ENCODE results near the gene MAD2L1BP.
"Not testable (repeated sequence)": the region's sequence is repeated elsewhere in the genome, so short reads cannot be mapped to it uniquely, and the experiment has no call there.

MAD2L1BP gene

GRCh38 chr6:43639984-43640800 is 4.6 kb downstream of the MAD2L1BP start:
- H3K36me3 ChIP-seq (ENCODE audit: control insufficient read depth, insufficient read depth, low read length) = peaks cover 20% of the 10 kb centered on the region
- no peak overlapping the region for H3K27ac ChIP-seq (ENCODE audit: insufficient read depth, low read length, poor library complexity, severe bottlenecking)
- no peaks in the 10 kb centered on the region for H3K27me3 ChIP-seq (replicated peaks; ENCODE audit: control insufficient read depth, insufficient read depth, low read length, poor library complexity, severe bottlenecking)
- H3K9me3 ChIP-seq (ENCODE audit: control insufficient read depth, low read length) = no peaks in the 10 kb centered on the region
- H3K4me1 ChIP-seq (ENCODE audit: control insufficient read depth, insufficient read depth, low read length, poor library complexity, severe bottlenecking) = peaks cover 20% of the 10 kb centered on the region
- H3K4me3 ChIP-seq (ENCODE audit: insufficient read depth, low read depth, low read length, poor library complexity, severe bottlenecking) = no peak overlapping the region
- no peak for DNase-seq

- Histone ChIP-seq H3K27ac (ENCODE audit: insufficient read depth, low read length, poor library complexity, severe bottlenecking) (peak within 1 kb of the TSS; percentile 37), H3K36me3 (ENCODE audit: control insufficient read depth, insufficient read depth, low read length) (peaks cover 18% of the 10 kb centered on the region), H3K9me3 (ENCODE audit: control insufficient read depth, low read length) (no peaks in the 10 kb centered on the region), H3K4me3 (ENCODE audit: insufficient read depth, low read depth, low read length, poor library complexity, severe bottlenecking) (peak within 1 kb of the TSS; percentile 39), H3K27me3 (replicated peaks; ENCODE audit: control insufficient read depth, insufficient read depth, low read length, poor library complexity, severe bottlenecking) (no peaks in the 10 kb centered on the region), H3K4me1 (ENCODE audit: control insufficient read depth, insufficient read depth, low read length, poor library complexity, severe bottlenecking) (peaks cover 3% of the 10 kb centered on the region)
- peak; percentile 47 to 68 (median 59) for DNase-seq
Observed at GRCh38 chr6:43644940-43645612, 9.4 kb downstream of the MAD2L1BP start, which contains the start of gene RSPH9. RSPH9 (plus strand) TSS chr6:43645036; CDS start chr6:43645099, 63 bp downstream.

GRCh38 chr6:43645613-43645964 is 9.9 kb downstream of the MAD2L1BP start:
- peaks cover 13% of the 10 kb centered on the region for H3K36me3 ChIP-seq (ENCODE audit: control insufficient read depth, insufficient read depth, low read length)
- no peak for DNase-seq
- peak overlapping the region; percentile 39 for H3K4me3 ChIP-seq (ENCODE audit: insufficient read depth, low read depth, low read length, poor library complexity, severe bottlenecking)
- H3K27me3 ChIP-seq (replicated peaks; ENCODE audit: control insufficient read depth, insufficient read depth, low read length, poor library complexity, severe bottlenecking) = no peaks in the 10 kb centered on the region
- peak overlapping the region; percentile 22 for H3K27ac ChIP-seq (ENCODE audit: insufficient read depth, low read length, poor library complexity, severe bottlenecking)
- H3K4me1 ChIP-seq (ENCODE audit: control insufficient read depth, insufficient read depth, low read length, poor library complexity, severe bottlenecking) = peaks cover 3% of the 10 kb centered on the region
- no peaks in the 10 kb centered on the region for H3K9me3 ChIP-seq (ENCODE audit: control insufficient read depth, low read length)

- no peak for DNase-seq
- Histone ChIP-seq H3K4me1 (ENCODE audit: control insufficient read depth, insufficient read depth, low read length, poor library complexity, severe bottlenecking) (peaks cover 3% of the 10 kb centered on the region), H3K9me3 (ENCODE audit: control insufficient read depth, low read length) (no peaks in the 10 kb centered on the region), H3K27ac (ENCODE audit: insufficient read depth, low read length, poor library complexity, severe bottlenecking) (no peak overlapping the region), H3K27me3 (replicated peaks; ENCODE audit: control insufficient read depth, insufficient read depth, low read length, poor library complexity, severe bottlenecking) (no peaks in the 10 kb centered on the region), H3K4me3 (ENCODE audit: insufficient read depth, low read depth, low read length, poor library complexity, severe bottlenecking) (no peak overlapping the region), H3K36me3 (ENCODE audit: control insufficient read depth, insufficient read depth, low read length) (peaks cover 1% of the 10 kb centered on the region)
Observed at GRCh38 chr6:43647613-43648012, 12.0 kb downstream of the MAD2L1BP start.

GRCh38 chr6:43648248-43648647 is 12.6 kb downstream of the MAD2L1BP start:
- no peak overlapping the region for H3K4me3 ChIP-seq (ENCODE audit: insufficient read depth, low read depth, low read length, poor library complexity, severe bottlenecking)
- DNase-seq = no peak

GRCh38 chr6:43652822-43653221 is 17.2 kb downstream of the MAD2L1BP start:
- not testable (repeated sequence) for DNase-seq; H3K4me1 ChIP-seq (ENCODE audit: control insufficient read depth, insufficient read depth, low read length, poor library complexity, severe bottlenecking); H3K27ac ChIP-seq (ENCODE audit: insufficient read depth, low read length, poor library complexity, severe bottlenecking); H3K36me3 ChIP-seq (ENCODE audit: control insufficient read depth, insufficient read depth, low read length); H3K27me3 ChIP-seq (replicated peaks; ENCODE audit: control insufficient read depth, insufficient read depth, low read length, poor library complexity, severe bottlenecking); H3K4me3 ChIP-seq (ENCODE audit: insufficient read depth, low read depth, low read length, poor library complexity, severe bottlenecking); H3K9me3 ChIP-seq (ENCODE audit: control insufficient read depth, low read length)

More at GRCh38 chr6:43648248-43648647, 12.6 kb downstream of the MAD2L1BP start:
- no peaks in the 10 kb centered on the region for H3K9me3 ChIP-seq (ENCODE audit: control insufficient read depth, low read length)
- H3K27me3 ChIP-seq (replicated peaks; ENCODE audit: control insufficient read depth, insufficient read depth, low read length, poor library complexity, severe bottlenecking) = no peaks in the 10 kb centered on the region
- no peak overlapping the region for H3K27ac ChIP-seq (ENCODE audit: insufficient read depth, low read length, poor library complexity, severe bottlenecking)
- peaks cover 3% of the 10 kb centered on the region for H3K4me1 ChIP-seq (ENCODE audit: control insufficient read depth, insufficient read depth, low read length, poor library complexity, severe bottlenecking)
- H3K36me3 ChIP-seq (ENCODE audit: control insufficient read depth, insufficient read depth, low read length) = no peaks in the 10 kb centered on the region

GRCh38 chr6:43657221-43657802 is 21.7 kb downstream of the MAD2L1BP start:
- no peaks in the 10 kb centered on the region for H3K9me3 ChIP-seq (ENCODE audit: control insufficient read depth, low read length)
- H3K27ac ChIP-seq (ENCODE audit: insufficient read depth, low read length, poor library complexity, severe bottlenecking) = no peak overlapping the region
- no peaks in the 10 kb centered on the region for H3K36me3 ChIP-seq (ENCODE audit: control insufficient read depth, insufficient read depth, low read length)
- H3K27me3 ChIP-seq (replicated peaks; ENCODE audit: control insufficient read depth, insufficient read depth, low read length, poor library complexity, severe bottlenecking) = no peaks in the 10 kb centered on the region
- no peak overlapping the region for H3K4me3 ChIP-seq (ENCODE audit: insufficient read depth, low read depth, low read length, poor library complexity, severe bottlenecking)
- no peak for DNase-seq
- no peaks in the 10 kb centered on the region for H3K4me1 ChIP-seq (ENCODE audit: control insufficient read depth, insufficient read depth, low read length, poor library complexity, severe bottlenecking)

GRCh38 chr6:43658161-43658560 is 22.5 kb downstream of the MAD2L1BP start:
- Histone ChIP-seq H3K27ac (ENCODE audit: insufficient read depth, low read length, poor library complexity, severe bottlenecking) (no peak overlapping the region), H3K4me1 (ENCODE audit: control insufficient read depth, insufficient read depth, low read length, poor library complexity, severe bottlenecking) (no peaks in the 10 kb centered on the region), H3K27me3 (replicated peaks; ENCODE audit: control insufficient read depth, insufficient read depth, low read length, poor library complexity, severe bottlenecking) (no peaks in the 10 kb centered on the region), H3K36me3 (ENCODE audit: control insufficient read depth, insufficient read depth, low read length) (no peaks in the 10 kb centered on the region), H3K9me3 (ENCODE audit: control insufficient read depth, low read length) (no peaks in the 10 kb centered on the region), H3K4me3 (ENCODE audit: insufficient read depth, low read depth, low read length, poor library complexity, severe bottlenecking) (no peak overlapping the region)
- no peak for DNase-seq

- not testable (repeated sequence) for DNase-seq; H3K9me3 ChIP-seq (ENCODE audit: control insufficient read depth, low read length); H3K4me1 ChIP-seq (ENCODE audit: control insufficient read depth, insufficient read depth, low read length, poor library complexity, severe bottlenecking); H3K36me3 ChIP-seq (ENCODE audit: control insufficient read depth, insufficient read depth, low read length); H3K27me3 ChIP-seq (replicated peaks; ENCODE audit: control insufficient read depth, insufficient read depth, low read length, poor library complexity, severe bottlenecking); H3K27ac ChIP-seq (ENCODE audit: insufficient read depth, low read length, poor library complexity, severe bottlenecking); H3K4me3 ChIP-seq (ENCODE audit: insufficient read depth, low read depth, low read length, poor library complexity, severe bottlenecking)
Observed at GRCh38 chr6:43662948-43663347, 27.3 kb downstream of the MAD2L1BP start.

- Histone ChIP-seq H3K27ac (ENCODE audit: insufficient read depth, low read length, poor library complexity, severe bottlenecking) (no peak overlapping the region), H3K36me3 (ENCODE audit: control insufficient read depth, insufficient read depth, low read length) (no peaks in the 10 kb centered on the region), H3K4me3 (ENCODE audit: insufficient read depth, low read depth, low read length, poor library complexity, severe bottlenecking) (no peak overlapping the region), H3K9me3 (ENCODE audit: control insufficient read depth, low read length) (no peaks in the 10 kb centered on the region), H3K4me1 (ENCODE audit: control insufficient read depth, insufficient read depth, low read length, poor library complexity, severe bottlenecking) (peaks cover 10% of the 10 kb centered on the region), H3K27me3 (replicated peaks; ENCODE audit: control insufficient read depth, insufficient read depth, low read length, poor library complexity, severe bottlenecking) (no peaks in the 10 kb centered on the region)
- DNase-seq = no peak
Observed at GRCh38 chr6:43665376-43665775, 29.7 kb downstream of the MAD2L1BP start.

Measured in effector memory CD4-positive, alpha-beta T cell (primary cell).